HEK293 (cell line): ENCODE results near the gene RAB1A.

ENCODE experiments used
- CTCF ChIA-PET: fragments of 350-600 bp; formaldehyde crosslinking; extraction: SDS; loops from one replicate; lab custom pipeline; 2021; ENCODE audit warnings: antibody characterized with exemption; lab: Yijun Ruan, JAX
- POLR2A ChIA-PET: fragments of 300-600 bp; formaldehyde crosslinking; extraction: SDS; loops from one replicate; lab custom pipeline; 2020; ENCODE audit warnings: antibody characterized with exemption, inconsistent platforms; lab: Yijun Ruan, JAX
- H3K27ac ChIP-seq: fragments of 200-500 bp; sonication (Bioruptor generic); 2 replicates; pipeline ENCODE4 v1.5.1; 2014; ENCODE audit warnings: low read depth, low read length, control low read depth, inconsistent platforms; ENCODE audit errors: extremely low read depth
- H3K36me3 ChIP-seq, 2 experiments: fragments of 200-500 bp in 1 of 2; sonication (Bioruptor generic) in 1 of 2; 1 replicate in 1 of 2; 2 replicates in 1 of 2; pipeline ENCODE4 v1.5.1; 2014 to 2017; ENCODE audit warnings: inconsistent platforms in 2 of 2, low read length in 2 of 2; ENCODE audit not compliant: control insufficient read depth in 2 of 2, insufficient read depth in 1 of 2
- H3K4me1 ChIP-seq: fragments of 200-500 bp; sonication (Bioruptor generic); 2 replicates; pipeline ENCODE4 v1.5.1; 2014; ENCODE audit warnings: mild to moderate bottlenecking, low read length, inconsistent platforms; ENCODE audit not compliant: control insufficient read depth, insufficient read depth
- H3K4me3 ChIP-seq: 2 replicates; pipeline ENCODE4 v1.5.1; 2011; ENCODE audit warnings: low read depth, mild to moderate bottlenecking, control low read depth, low read length, moderate library complexity
- H3K9me3 ChIP-seq: fragments of 200-500 bp; sonication (Bioruptor generic); 2 replicates; pipeline ENCODE4 v1.5.1; 2014; ENCODE audit warnings: low read depth, low read length, inconsistent platforms; ENCODE audit not compliant: control insufficient read depth, insufficient read depth
- MEIS1 ChIP-seq: sonication (generic); formaldehyde crosslinking; IDR thresholded peaks from 2 replicates; pipeline ENCODE4 v1.8.1; 2022; ENCODE audit warnings: missing genetic modification reagents, mild to moderate bottlenecking, borderline replicate concordance
- TCF7L2 ChIP-seq: IDR thresholded peaks from 2 replicates; pipeline ENCODE4 v1.6.1; 2011; ENCODE audit warnings: low read depth, mild to moderate bottlenecking, inconsistent platforms, low read length, moderate library complexity, borderline replicate concordance
- ZBTB17 ChIP-seq: fragments of 450-650 bp; formaldehyde crosslinking; IDR thresholded peaks from 2 replicates; pipeline ENCODE4 v1.5.1; 2016; ENCODE audit warnings: missing biosample characterization, missing genetic modification characterization
- ZBTB48 ChIP-seq: fragments of 450-650 bp; formaldehyde crosslinking; IDR thresholded peaks from 2 replicates; pipeline ENCODE4 v1.5.1; 2016; ENCODE audit warnings: missing biosample characterization, missing genetic modification characterization
- ZBTB8A ChIP-seq: fragments of 450-650 bp; formaldehyde crosslinking; IDR thresholded peaks from 2 replicates; pipeline ENCODE4 v1.5.1; 2016; ENCODE audit warnings: missing biosample characterization, missing genetic modification characterization
- ZFP41 ChIP-seq: fragments of 450-650 bp; formaldehyde crosslinking; IDR thresholded peaks from 2 replicates; pipeline ENCODE4 v1.5.1; 2016; ENCODE audit warnings: missing biosample characterization, missing genetic modification characterization, borderline replicate concordance
- ZNF121 ChIP-seq: fragments of 450-650 bp; formaldehyde crosslinking; IDR thresholded peaks from 2 replicates; pipeline ENCODE4 v1.5.1; 2016; ENCODE audit warnings: missing biosample characterization, missing genetic modification characterization
- ZNF133 ChIP-seq: fragments of 450-650 bp; formaldehyde crosslinking; IDR thresholded peaks from 2 replicates; pipeline ENCODE4 v1.5.1; 2016; ENCODE audit warnings: missing biosample characterization, missing genetic modification characterization
- ZNF184 ChIP-seq: fragments of 450-650 bp; IDR thresholded peaks from 2 replicates; pipeline ENCODE4 v1.5.1; 2018; ENCODE audit warnings: missing biosample characterization, mild to moderate bottlenecking, missing genetic modification characterization
- ZNF292 ChIP-seq: fragments of 450-650 bp; formaldehyde crosslinking; IDR thresholded peaks from 2 replicates; pipeline ENCODE4 v1.5.1; 2016; ENCODE audit warnings: low read depth, missing biosample characterization, missing genetic modification characterization, borderline replicate concordance
- ZNF416 ChIP-seq: fragments of 450-650 bp; formaldehyde crosslinking; IDR thresholded peaks from 2 replicates; pipeline ENCODE4 v1.5.1; 2016; ENCODE audit warnings: missing biosample characterization, missing genetic modification characterization
- ZNF449 ChIP-seq: fragments of 450-650 bp; formaldehyde crosslinking; IDR thresholded peaks from 2 replicates; pipeline ENCODE4 v1.5.1; 2017; ENCODE audit warnings: missing biosample characterization, mild to moderate bottlenecking, missing genetic modification characterization, moderate library complexity
- ZNF510 ChIP-seq: fragments of 450-650 bp; formaldehyde crosslinking; IDR thresholded peaks from 2 replicates; pipeline ENCODE4 v1.5.1; 2018; ENCODE audit warnings: mild to moderate bottlenecking, missing genetic modification characterization, missing biosample characterization; ENCODE audit not compliant: insufficient replicate concordance
- ZNF558 ChIP-seq: fragments of 450-650 bp; formaldehyde crosslinking; IDR thresholded peaks from 2 replicates; pipeline ENCODE4 v1.5.1; 2016; ENCODE audit warnings: missing biosample characterization, missing genetic modification characterization
- ZNF596 ChIP-seq: fragments of 450-650 bp; IDR thresholded peaks from 2 replicates; pipeline ENCODE4 v1.5.0; 2018; ENCODE audit warnings: missing biosample characterization, mild to moderate bottlenecking, missing genetic modification characterization, moderate library complexity
- ZNF629 ChIP-seq: fragments of 450-650 bp; formaldehyde crosslinking; IDR thresholded peaks from 2 replicates; pipeline ENCODE4 v1.5.1; 2017; ENCODE audit warnings: missing biosample characterization, missing genetic modification characterization
- ZNF645 ChIP-seq: fragments of 450-650 bp; formaldehyde crosslinking; IDR thresholded peaks from 2 replicates; pipeline ENCODE4; 2016; ENCODE audit warnings: missing biosample characterization, missing genetic modification characterization
- ZNF707 ChIP-seq: fragments of 450-650 bp; formaldehyde crosslinking; IDR thresholded peaks from 2 replicates; pipeline ENCODE4 v1.5.1; 2016; ENCODE audit warnings: missing biosample characterization, missing genetic modification characterization
- ZSCAN16 ChIP-seq: fragments of 450-650 bp; formaldehyde crosslinking; IDR thresholded peaks from 2 replicates; pipeline ENCODE4 v1.5.1; 2016; ENCODE audit warnings: missing biosample characterization, missing genetic modification characterization
- ZSCAN23 ChIP-seq: fragments of 450-650 bp; formaldehyde crosslinking; IDR thresholded peaks from 2 replicates; pipeline ENCODE4 v1.5.1; 2016; ENCODE audit warnings: missing biosample characterization, missing genetic modification characterization
- TF ChIP-seq, protein P1 (sequence below): fragments of 450-650 bp; formaldehyde crosslinking; IDR thresholded peaks from 2 replicates; pipeline ENCODE4 v1.5.1; 2017; ENCODE audit warnings: missing biosample characterization, missing genetic modification characterization
- TF ChIP-seq, protein P2 (sequence below): fragments of 450-650 bp; formaldehyde crosslinking; IDR thresholded peaks from 2 replicates; pipeline ENCODE4 v1.5.0; 2017; ENCODE audit warnings: missing biosample characterization, missing genetic modification characterization, borderline replicate concordance

RAB1A gene

GRCh38 chr2:65061146-65061909 is 68.6 kb downstream of the RAB1A start:
- no peak overlapping the region for H3K27ac ChIP-seq

GRCh38 chr2:65059071-65059470 is 70.8 kb downstream of the RAB1A start:
- POLR2A ChIA-PET: interaction anchor here (0.8 to 1.4 kb wide), 3 partner anchors 56 to 168 kb away, joined by 3 to 7 read pairs (median 3); partner anchors contain the start of genes ACTR2 and RAB1A
- peaks cover 8% of the 10 kb centered on the region; the same call in 1 of the 2 replicates for H3K4me1 ChIP-seq
- H3K27ac ChIP-seq: no peak overlapping the region
- TF ChIP-seq, protein P1, sequence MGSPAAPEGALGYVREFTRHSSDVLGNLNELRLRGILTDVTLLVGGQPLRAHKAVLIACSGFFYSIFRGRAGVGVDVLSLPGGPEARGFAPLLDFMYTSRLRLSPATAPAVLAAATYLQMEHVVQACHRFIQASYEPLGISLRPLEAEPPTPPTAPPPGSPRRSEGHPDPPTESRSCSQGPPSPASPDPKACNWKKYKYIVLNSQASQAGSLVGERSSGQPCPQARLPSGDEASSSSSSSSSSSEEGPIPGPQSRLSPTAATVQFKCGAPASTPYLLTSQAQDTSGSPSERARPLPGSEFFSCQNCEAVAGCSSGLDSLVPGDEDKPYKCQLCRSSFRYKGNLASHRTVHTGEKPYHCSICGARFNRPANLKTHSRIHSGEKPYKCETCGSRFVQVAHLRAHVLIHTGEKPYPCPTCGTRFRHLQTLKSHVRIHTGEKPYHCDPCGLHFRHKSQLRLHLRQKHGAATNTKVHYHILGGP (tag by site-specific recombination): no peak
- no peak for TF ChIP-seq ZNF184 (tag by site-specific recombination)
- TF ChIP-seq ZNF416 (tag by site-specific recombination): no peak
- TF ChIP-seq TCF7L2: no peak
- TF ChIP-seq ZNF645 (tag by site-specific recombination): no peak
- no peak for TF ChIP-seq ZNF510 (tag by site-specific recombination)
- TF ChIP-seq ZBTB17: no peak
- no peak for TF ChIP-seq ZNF707 (tag by site-specific recombination)
- TF ChIP-seq, protein P2, sequence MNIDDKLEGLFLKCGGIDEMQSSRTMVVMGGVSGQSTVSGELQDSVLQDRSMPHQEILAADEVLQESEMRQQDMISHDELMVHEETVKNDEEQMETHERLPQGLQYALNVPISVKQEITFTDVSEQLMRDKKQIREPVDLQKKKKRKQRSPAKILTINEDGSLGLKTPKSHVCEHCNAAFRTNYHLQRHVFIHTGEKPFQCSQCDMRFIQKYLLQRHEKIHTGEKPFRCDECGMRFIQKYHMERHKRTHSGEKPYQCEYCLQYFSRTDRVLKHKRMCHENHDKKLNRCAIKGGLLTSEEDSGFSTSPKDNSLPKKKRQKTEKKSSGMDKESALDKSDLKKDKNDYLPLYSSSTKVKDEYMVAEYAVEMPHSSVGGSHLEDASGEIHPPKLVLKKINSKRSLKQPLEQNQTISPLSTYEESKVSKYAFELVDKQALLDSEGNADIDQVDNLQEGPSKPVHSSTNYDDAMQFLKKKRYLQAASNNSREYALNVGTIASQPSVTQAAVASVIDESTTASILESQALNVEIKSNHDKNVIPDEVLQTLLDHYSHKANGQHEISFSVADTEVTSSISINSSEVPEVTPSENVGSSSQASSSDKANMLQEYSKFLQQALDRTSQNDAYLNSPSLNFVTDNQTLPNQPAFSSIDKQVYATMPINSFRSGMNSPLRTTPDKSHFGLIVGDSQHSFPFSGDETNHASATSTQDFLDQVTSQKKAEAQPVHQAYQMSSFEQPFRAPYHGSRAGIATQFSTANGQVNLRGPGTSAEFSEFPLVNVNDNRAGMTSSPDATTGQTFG: no peak
- TF ChIP-seq ZFP41 (tag by site-specific recombination): no peak
- TF ChIP-seq, all 188 proteins: peak for 0
- Histone ChIP-seq H3K9me3 (no peaks in the 10 kb centered on the region), H3K36me3 (peaks cover 0 to 2% of the 10 kb centered on the region in 2 experiments; a peak in 1 of 3 replicates), H3K4me3 (no peak overlapping the region)
- CTCF ChIA-PET: interaction anchor here (0.6 to 1.1 kb wide), 2 partner anchors 156 to 243 kb away, joined by 3 to 6 read pairs; no protein-coding TSS in a partner anchor

More at GRCh38 chr2:65061146-65061909, 68.6 kb downstream of the RAB1A start:
- H3K4me1 ChIP-seq: peaks cover 8% of the 10 kb centered on the region; the same call in 1 of the 2 replicates
- H3K4me3 ChIP-seq: no peak overlapping the region
- 0 out of 2 replicates have a peak, but pooled peaks have one; percentile 26 for TF ChIP-seq ZNF121 (tag by site-specific recombination)
- no peak for TF ChIP-seq ZSCAN23 (tag by site-specific recombination)
- H3K9me3 ChIP-seq: no peaks in the 10 kb centered on the region
- H3K36me3 ChIP-seq: peaks cover 0 to 2% of the 10 kb centered on the region in 2 experiments; a peak in 1 of 3 replicates
- POLR2A ChIA-PET: interaction anchor here (1.4 kb wide), 1 partner anchor 166 kb away, joined by 3 read pairs; the partner anchor contains the start of gene ACTR2
- CTCF ChIA-PET: interaction anchor here (0.7 kb wide), 1 partner anchor 81 kb away, joined by 3 read pairs; no protein-coding TSS in a partner anchor

GRCh38 chr2:65057391-65058052 is 72.4 kb downstream of the RAB1A start:
- Histone ChIP-seq H3K4me1 (peaks cover 8% of the 10 kb centered on the region; the same call in 1 of the 2 replicates), H3K4me3 (peak overlapping the region; percentile 67), H3K27ac (no peak overlapping the region), H3K9me3 (no peaks in the 10 kb centered on the region), H3K36me3 (peaks cover 0 to 2% of the 10 kb centered on the region in 2 experiments; a peak in 1 of 3 replicates)
- CTCF ChIA-PET: interaction anchor here (0.6 to 1.1 kb wide), 5 partner anchors 15 to 379 kb away, joined by 3 to 5 read pairs (median 3); no protein-coding TSS in a partner anchor
- POLR2A ChIA-PET: interaction anchor here (2.5 kb wide), 1 partner anchor 73 kb away, joined by 35 read pairs; the partner anchor contains the start of gene RAB1A
- peak; percentile 97 for TF ChIP-seq ZBTB8A (tag by site-specific recombination)
- no peak for TF ChIP-seq MEIS1 (CRISPR knock-in tag)
- no peak for TF ChIP-seq ZBTB17
- no peak for TF ChIP-seq ZNF558 (tag by site-specific recombination)
- TF ChIP-seq TCF7L2: no peak
- TF ChIP-seq ZNF292 (tag by site-specific recombination): no peak
- TF ChIP-seq ZNF629 (tag by site-specific recombination): 0 out of 2 replicates have a peak, but pooled peaks have one; percentile 17
- TF ChIP-seq ZSCAN16 (tag by site-specific recombination): no peak
- TF ChIP-seq ZNF449 (tag by site-specific recombination): no peak
- 0 out of 2 replicates have a peak, but pooled peaks have one; percentile 24 for TF ChIP-seq ZNF596 (tag by site-specific recombination)
- no peak for TF ChIP-seq ZNF133 (tag by site-specific recombination)
- TF ChIP-seq ZBTB48 (tag by site-specific recombination): no peak
